Testis (tissue), 3 donors: ENCODE results near the gene LYRM7. TPM values are rescaled to one million over a fixed set of nuclear protein-coding genes. Genes with fewer than 3 reads are reported as not detected.
"Not testable (repeated sequence)": the region's sequence is repeated elsewhere in the genome, so short reads cannot be mapped to it uniquely, and the experiment has no call there.

Source experiments
- DNase-seq: peaks from one replicate; pipeline ENCODE4 v3.0.0-alpha.2; 2019
- H3K27ac ChIP-seq, 2 donors: fragments of 200-600 bp; sonication (generic); one replicate each; pipeline ENCODE4 v1.5.1; 2019
- H3K27me3 ChIP-seq: fragments of 200-600 bp; sonication (generic); one replicate; pipeline ENCODE4 v1.5.1; 2019
- H3K36me3 ChIP-seq: fragments of 200-600 bp; sonication (generic); one replicate; pipeline ENCODE4 v1.5.1; 2017; ENCODE audit warnings: low read depth; ENCODE audit errors: missing control alignments
- H3K4me1 ChIP-seq: fragments of 200-600 bp; sonication (generic); one replicate; pipeline ENCODE4 v1.5.1; 2019
- H3K4me3 ChIP-seq, 2 donors: fragments of 200-600 bp; sonication (generic); one replicate each; pipeline ENCODE4 v1.5.1; 2017 to 2019
- H3K9me3 ChIP-seq: fragments of 200-600 bp; sonication (generic); one replicate; pipeline ENCODE4 v1.5.1; 2017
- POLR2A ChIP-seq: fragments of 450-650 bp; IDR thresholded peaks from one replicate; pipeline ENCODE4 v1.6.1; 2017; ENCODE audit warnings: antibody characterized with exemption, mild to moderate bottlenecking, moderate library complexity
- WGBS, 2 donors: methylation state at CpG; one replicate each; pipeline ENCODE4 v1.1.5; 2018; 5-methylcytosine and 5-hydroxymethylcytosine counted together
- intact Hi-C: fragments of 100-400 bp; cut with DNase I; formaldehyde crosslinking; loops from one replicate; pipeline ENCODE4 v1.15.1; 2023; ENCODE audit warnings: low total_unique reads
- polyA plus RNA-seq: library from polyadenylated mRNA; stranded (reverse); fragments of 350-450 nt; fragmentation: Illumina TruSeq; extraction: RNeasy Lipid Tissue Mini Kit (QIAGEN cat#74804); gene quantifications from one replicate; pipeline ENCODE4 v1.2.3, GENCODE V29; 2014; ENCODE audit warnings: low read depth, low replicate concordance; ENCODE audit not compliant: insufficient read depth
- total RNA-seq, 2 donors: library from RNA; depleted of rRNA; stranded (reverse); fragments of >200 nt; gene quantifications; one replicate each; pipeline ENCODE4 v1.2.3, GENCODE V29; 2016
- TF ChIP-seq, protein P1 (sequence below), 3 experiments: fragments of 450-650 bp in 2 of 3; fragments of 200-600 bp in 1 of 3; sonication (generic) in 1 of 3; IDR thresholded peaks; one replicate each; pipeline ENCODE4 v1.5.1; 2016 to 2019; ENCODE audit warnings: antibody characterized with exemption in 3 of 3, mild to moderate bottlenecking in 2 of 3, moderate library complexity in 1 of 3

The LYRM7 gene
- total and polyA plus RNA-seq, 3 donors from 2014 or later, result 12.1 to 14.4 (median 13.2) TPM

DNA sequence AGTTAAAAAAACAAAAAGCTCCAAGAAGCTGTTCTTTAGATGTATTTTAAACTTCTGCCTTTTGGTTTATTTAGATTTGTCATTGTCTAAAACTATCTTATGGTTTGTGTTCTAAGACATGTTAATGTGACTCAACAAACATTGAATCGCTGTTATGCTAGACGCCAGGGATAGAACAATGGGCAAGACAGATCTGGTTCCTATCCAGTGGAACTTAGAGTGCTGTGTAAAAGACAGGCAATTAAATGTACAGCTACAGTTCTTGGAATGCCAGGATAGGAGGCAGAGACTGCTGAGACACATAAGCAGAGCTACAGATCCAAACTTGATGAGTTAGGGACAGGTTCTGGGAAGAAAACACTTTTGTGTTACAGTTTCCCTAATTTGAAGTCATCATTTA is 22.4 kb downstream of the LYRM7 start:
- 88 to 96% methylated on average over 2 of the region's 2 CpGs for WGBS, 2 donors
- TF ChIP-seq, protein P1, sequence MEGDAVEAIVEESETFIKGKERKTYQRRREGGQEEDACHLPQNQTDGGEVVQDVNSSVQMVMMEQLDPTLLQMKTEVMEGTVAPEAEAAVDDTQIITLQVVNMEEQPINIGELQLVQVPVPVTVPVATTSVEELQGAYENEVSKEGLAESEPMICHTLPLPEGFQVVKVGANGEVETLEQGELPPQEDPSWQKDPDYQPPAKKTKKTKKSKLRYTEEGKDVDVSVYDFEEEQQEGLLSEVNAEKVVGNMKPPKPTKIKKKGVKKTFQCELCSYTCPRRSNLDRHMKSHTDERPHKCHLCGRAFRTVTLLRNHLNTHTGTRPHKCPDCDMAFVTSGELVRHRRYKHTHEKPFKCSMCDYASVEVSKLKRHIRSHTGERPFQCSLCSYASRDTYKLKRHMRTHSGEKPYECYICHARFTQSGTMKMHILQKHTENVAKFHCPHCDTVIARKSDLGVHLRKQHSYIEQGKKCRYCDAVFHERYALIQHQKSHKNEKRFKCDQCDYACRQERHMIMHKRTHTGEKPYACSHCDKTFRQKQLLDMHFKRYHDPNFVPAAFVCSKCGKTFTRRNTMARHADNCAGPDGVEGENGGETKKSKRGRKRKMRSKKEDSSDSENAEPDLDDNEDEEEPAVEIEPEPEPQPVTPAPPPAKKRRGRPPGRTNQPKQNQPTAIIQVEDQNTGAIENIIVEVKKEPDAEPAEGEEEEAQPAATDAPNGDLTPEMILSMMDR (IDR thresholded peaks at IDR 0.05), result no peak
- no peak for TF ChIP-seq POLR2A
- no peak overlapping the region for H3K4me3 ChIP-seq
- no peaks in the 10 kb centered on the region for H3K36me3 ChIP-seq
- no peaks in the 10 kb centered on the region for H3K9me3 ChIP-seq
- intact Hi-C loops, result no loop called here
- no peaks in the 10 kb centered on the region for H3K27me3 ChIP-seq
- no peaks in the 10 kb centered on the region for H3K4me1 ChIP-seq
- no peak for DNase-seq
- H3K27ac ChIP-seq, result no peak overlapping the region

DNA sequence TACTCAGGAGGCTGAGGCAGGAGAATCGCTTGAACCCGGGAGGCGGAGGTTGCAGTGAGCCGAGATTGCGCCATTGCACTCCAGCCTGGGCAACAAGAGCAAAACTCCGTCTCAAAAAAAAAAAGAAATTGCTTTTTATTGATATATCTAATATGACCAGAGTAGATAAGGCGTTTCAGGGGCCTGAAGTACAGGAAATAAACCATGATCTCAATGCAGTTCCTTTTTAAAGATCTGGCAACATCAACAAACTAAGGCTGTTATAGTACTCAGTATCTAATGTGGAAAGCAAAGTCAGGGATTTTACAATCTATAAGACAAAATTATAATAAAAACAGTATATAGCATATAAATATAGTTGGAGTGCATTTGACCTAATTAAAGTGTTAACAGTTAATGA is 23.2 kb downstream of the LYRM7 start:
- H3K27ac ChIP-seq, H3K27me3 ChIP-seq, DNase-seq, H3K4me3 ChIP-seq, H3K4me1 ChIP-seq, intact Hi-C loops, H3K36me3 ChIP-seq, H3K9me3 ChIP-seq: not testable (repeated sequence)
- WGBS, 2 donors, result 87 to 97% methylated on average over 7 of the region's 7 CpGs

DNA sequence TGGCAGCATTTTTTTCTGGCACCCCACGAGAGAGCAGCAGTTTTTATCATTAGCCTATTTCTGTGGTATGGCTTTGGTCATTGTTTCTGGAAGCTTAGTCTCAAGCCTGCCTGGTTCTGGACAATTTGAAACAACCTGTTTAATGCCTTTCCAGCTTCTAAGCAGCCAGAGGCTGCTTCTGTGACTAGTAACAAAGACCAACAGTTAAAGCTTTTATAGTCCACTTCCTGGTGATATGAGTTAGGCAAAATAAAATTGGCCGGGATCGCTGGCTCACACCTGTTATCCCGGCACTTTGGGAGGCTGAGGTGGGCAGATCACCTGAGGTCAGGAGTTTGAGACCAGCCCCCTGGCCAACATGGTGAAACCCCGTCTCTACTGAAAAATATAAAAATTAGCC is 24.0 kb downstream of the LYRM7 start:
- WGBS, 2 donors, result 88% methylated on average over 5 of the region's 5 CpGs
- no peaks in the 10 kb centered on the region for H3K27me3 ChIP-seq

DNA sequence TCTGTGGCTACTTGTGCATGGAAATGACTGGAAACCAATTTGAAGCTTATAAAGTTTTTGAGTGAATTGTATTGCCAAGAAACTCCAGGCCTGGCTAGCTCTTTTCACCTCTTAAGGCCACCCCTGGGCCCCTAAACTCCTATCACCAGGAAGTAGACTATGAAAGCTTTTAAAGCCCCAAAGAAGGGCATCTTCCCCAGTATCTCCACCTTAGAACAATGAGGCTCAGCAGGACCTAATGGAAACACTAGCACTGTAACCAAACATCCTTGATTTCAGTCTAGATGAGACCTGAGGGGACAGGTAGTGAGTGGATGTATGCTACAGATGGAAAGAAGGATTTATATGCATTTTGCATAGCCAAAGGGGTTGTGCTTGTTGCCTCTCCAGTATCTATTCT is 25.0 kb downstream of the LYRM7 start:
- Histone ChIP-seq H3K4me1 (no peaks in the 10 kb centered on the region), H3K27ac (no peak overlapping the region), H3K4me3 (no peak overlapping the region), H3K9me3 (no peaks in the 10 kb centered on the region), H3K36me3 (no peaks in the 10 kb centered on the region), H3K27me3 (no peaks in the 10 kb centered on the region)
- TF ChIP-seq POLR2A, result no peak
- TF ChIP-seq, protein P1 (IDR thresholded peaks at IDR 0.05), result no peak
- no peak for DNase-seq
- intact Hi-C loops, result no loop called here

More for the DNA sequence above, 24.0 kb downstream of the LYRM7 start:
- Histone ChIP-seq H3K36me3 (no peaks in the 10 kb centered on the region), H3K27ac (no peak overlapping the region), H3K4me1 (no peaks in the 10 kb centered on the region), H3K9me3 (no peaks in the 10 kb centered on the region), H3K4me3 (no peak overlapping the region)
- intact Hi-C loops, result no loop called here
- no peak for DNase-seq
- TF ChIP-seq POLR2A, result no peak
- TF ChIP-seq, protein P1 (IDR thresholded peaks at IDR 0.05), result no peak

DNA sequence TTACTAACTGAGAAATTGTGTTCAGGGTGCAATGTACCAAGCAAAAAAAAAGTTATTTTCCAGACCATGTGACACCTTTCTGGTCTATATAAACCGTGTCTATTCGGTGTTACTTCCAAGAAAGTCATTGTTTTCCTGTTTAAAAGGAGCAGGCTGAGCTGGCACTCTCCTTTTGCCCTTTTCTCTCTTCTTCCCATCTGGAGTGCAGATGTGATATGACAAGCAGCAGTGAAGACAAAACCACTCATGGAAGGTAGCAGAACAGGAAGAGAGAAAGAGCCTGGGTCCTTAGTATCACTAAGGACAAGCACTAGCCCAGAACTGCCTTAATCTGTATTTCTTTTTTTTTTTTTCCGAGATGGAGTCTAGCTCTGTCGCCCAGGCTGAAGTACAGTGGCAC is 25.6 kb downstream of the LYRM7 start:
- H3K4me3 ChIP-seq, result no peak overlapping the region
- WGBS, 2 donors, result 82 to 87% methylated on average over 4 of the region's 4 CpGs
- no peaks in the 10 kb centered on the region for H3K9me3 ChIP-seq
- no peaks in the 10 kb centered on the region for H3K36me3 ChIP-seq
- no peak overlapping the region for H3K27ac ChIP-seq
- no peak for DNase-seq
- TF ChIP-seq POLR2A, result no peak
- TF ChIP-seq, protein P1 (IDR thresholded peaks at IDR 0.05), result no peak
- intact Hi-C loops, result no loop called here
- no peaks in the 10 kb centered on the region for H3K4me1 ChIP-seq
- H3K27me3 ChIP-seq, result no peaks in the 10 kb centered on the region
